Renal cortex interstitium (tissue), 15 donors: ENCODE results near the gene TM4SF20. TPM values are rescaled to one million over a fixed set of nuclear protein-coding genes. Genes with fewer than 3 reads are reported as not detected.

ENCODE experiments used
- DNase-seq, 11 donors: peaks; one replicate each; pipeline ENCODE4 v3.0.0-alpha.2; 2013; ENCODE audit warnings: low read depth in 9 of 11, low spot score in 4 of 11; ENCODE audit errors: extremely low read depth in 1 of 11
- long read RNA-seq, 16 experiments: transcript quantifications; one replicate each; lab custom pipeline, GENCODE V29; 2026
- polyA plus RNA-seq, 3 donors: library from polyadenylated mRNA; unstranded; fragments of 120-200 nt; gene quantifications; one replicate each; pipeline ENCODE4 v1.2.1, GENCODE V29; 2013; ENCODE audit not compliant: insufficient read length in 3 of 3

Gene TM4SF20
- under 1 TPM; 0.06 to 0.38 (median 0.11) TPM for polyA plus RNA-seq
- long read RNA-seq, donor 1, result 0 reads
- long read RNA-seq, donor 2, result 0 reads
- long read RNA-seq, donor 3, result 0 reads
- long read RNA-seq, donor 4, result 0 reads
- long read RNA-seq, donor 5, result 0 reads
- long read RNA-seq, donor 6, result 0 reads
- long read RNA-seq, donor 7, result 0 reads
- long read RNA-seq, donor 8, result 0 reads
- long read RNA-seq, donor 9, result 0 reads
- long read RNA-seq, donor 10, result 0 reads
- long read RNA-seq, donor 11, result 0 reads
- long read RNA-seq, donor 12, result 0 reads
- long read RNA-seq, donor 13, result 0 reads
- long read RNA-seq, donor 14, result 0 reads
- long read RNA-seq, donor 15, result 0 reads
- long read RNA-seq, donor 16, result 0 reads

- no peak for DNase-seq
Observed at GRCh38 chr2:227379095-227379494, at the start of gene TM4SF20. Gene TM4SF20 (minus strand): TSS chr2:227379306. CDS start chr2:227379268, 38 bp downstream.

- DNase-seq, result no peak
Observed at GRCh38 chr2:227428731-227429285, 49.7 kb upstream of the TM4SF20 start.

GRCh38 chr2:227423656-227424499 lies 44.8 kb upstream of the TM4SF20 start:
- DNase-seq, result no peak

- no peak for DNase-seq
Observed at GRCh38 chr2:227420087-227421052, 41.3 kb upstream of the TM4SF20 start.

- DNase-seq, result no peak
Observed at GRCh38 chr2:227416701-227417100, 37.6 kb upstream of the TM4SF20 start.

GRCh38 chr2:227415538-227416424 lies 36.7 kb upstream of the TM4SF20 start:
- peak in 2 of 11 donors; percentile 12 to 18 for DNase-seq

- no peak for DNase-seq
Observed at GRCh38 chr2:227414846-227415245, 35.7 kb upstream of the TM4SF20 start.

GRCh38 chr2:227413371-227413770 lies 34.3 kb upstream of the TM4SF20 start:
- no peak for DNase-seq

GRCh38 chr2:227412877-227413276 lies 33.8 kb upstream of the TM4SF20 start:
- no peak for DNase-seq

GRCh38 chr2:227411990-227412350 lies 32.9 kb upstream of the TM4SF20 start:
- no peak for DNase-seq

- DNase-seq, result no peak
Observed at GRCh38 chr2:227411320-227411989, 32.3 kb upstream of the TM4SF20 start.

- DNase-seq, result no peak
Observed at GRCh38 chr2:227410191-227410590, 31.1 kb upstream of the TM4SF20 start.

GRCh38 chr2:227407591-227408151 lies 28.6 kb upstream of the TM4SF20 start:
- no peak for DNase-seq

- peak; percentile 80 to 98 (median 90) for DNase-seq
Observed at GRCh38 chr2:227406177-227407031, 27.3 kb upstream of the TM4SF20 start.

- DNase-seq, result no peak
Observed at GRCh38 chr2:227404585-227405271, 25.6 kb upstream of the TM4SF20 start.

- DNase-seq, result no peak
Observed at GRCh38 chr2:227402959-227403358, 23.9 kb upstream of the TM4SF20 start.
